Measurements from ENCODE around the gene CELA3B. TPM values are rescaled to one million over a fixed set of nuclear protein-coding genes. Genes with fewer than 3 reads are reported as not detected.
"Not testable (repeated sequence)": the region's sequence is repeated elsewhere in the genome, so short reads cannot be mapped to it uniquely, and the experiment has no call there.

The CELA3B gene
- total RNA-seq, 1 experiment from 2014 or later, result not detected

DNA sequence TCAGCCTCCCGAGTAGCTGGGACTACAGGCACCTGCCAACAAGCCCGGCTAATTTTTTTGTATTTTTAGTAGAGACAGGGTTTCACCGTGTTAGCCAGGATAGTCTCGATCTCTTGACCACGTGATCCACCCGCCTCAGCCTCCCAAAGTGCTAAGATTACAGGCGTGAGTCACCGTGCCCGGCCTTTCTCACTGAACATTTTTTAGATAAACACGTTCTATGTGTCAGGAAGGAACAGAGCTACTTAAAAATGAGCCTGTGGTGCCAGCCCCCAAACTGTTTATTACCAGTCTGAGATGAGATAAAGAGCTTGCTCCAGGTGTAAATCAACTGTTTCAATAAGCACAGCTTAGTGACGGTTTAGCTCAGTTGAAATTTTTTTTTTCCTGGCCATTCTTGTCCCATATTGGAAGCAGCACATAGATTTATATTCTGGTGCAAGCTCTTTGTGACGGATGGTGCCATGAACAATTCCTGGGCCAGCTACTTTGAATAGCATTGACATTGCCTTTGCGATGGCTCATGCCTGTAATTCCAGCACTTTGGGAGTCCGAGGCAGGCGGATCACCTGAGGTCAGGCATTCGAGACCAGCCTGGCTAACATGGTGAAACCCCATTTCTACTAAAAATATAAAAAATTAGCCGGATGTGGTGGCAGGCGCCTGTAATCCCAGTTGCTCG is 33.7 kb upstream of the CELA3B start:
- DNase-seq (ENCODE audit: extremely low read depth, low read depth), result not testable (repeated sequence)

DNA sequence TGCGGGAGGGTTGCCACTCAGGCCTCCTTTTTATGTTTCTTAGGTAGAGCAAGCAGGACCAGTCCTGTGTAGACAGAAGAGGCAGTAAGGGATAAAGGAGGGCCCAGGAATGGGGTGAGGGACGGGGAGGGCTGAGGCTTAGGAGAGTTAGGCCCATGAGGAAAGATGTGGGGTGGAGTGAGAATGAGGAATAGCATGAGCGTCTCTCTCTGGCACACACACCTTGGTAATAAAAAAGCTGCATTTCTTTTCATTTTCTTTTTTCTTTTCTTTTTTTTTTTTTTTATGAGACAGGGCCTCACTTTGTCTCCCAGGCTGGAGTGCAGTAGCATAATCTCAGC is 32.1 kb upstream of the CELA3B start:
- DNase-seq (ENCODE audit: extremely low read depth, low read depth), result no peak

DNA sequence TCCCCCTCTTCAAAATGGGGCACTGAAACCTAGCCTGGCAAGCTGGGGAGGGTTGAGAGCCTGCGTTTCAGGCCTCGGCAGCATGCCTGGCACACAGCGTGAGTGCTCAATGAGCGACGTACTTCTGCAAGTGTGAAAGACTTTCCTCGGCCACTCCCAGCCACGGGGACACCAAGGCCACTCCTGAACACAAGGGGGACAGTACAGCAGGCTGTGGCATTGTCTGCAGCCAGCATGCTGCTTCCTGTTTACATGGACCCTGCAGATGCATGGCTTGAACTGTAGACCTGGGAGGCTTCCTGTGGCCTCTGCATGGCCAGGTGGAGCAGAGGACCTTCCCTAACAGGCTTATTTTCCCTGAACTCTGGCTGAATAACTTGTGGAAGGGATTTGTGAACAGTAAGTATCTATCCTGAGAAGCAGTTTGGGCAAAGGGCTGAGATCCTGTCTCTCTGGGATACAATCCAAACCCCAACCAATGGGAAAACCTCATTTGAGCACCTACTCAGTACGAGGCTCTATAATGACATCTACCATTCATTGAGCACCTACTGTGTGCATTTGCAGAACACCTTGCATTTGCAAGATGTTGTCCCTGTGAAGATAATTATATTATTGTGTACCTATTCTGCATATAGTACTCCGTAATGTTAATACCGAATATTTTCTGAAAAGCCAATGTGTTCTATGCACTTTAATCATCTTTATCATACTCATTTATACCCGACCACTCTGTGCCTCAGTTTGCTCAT is 29.8 kb upstream of the CELA3B start:
- DNase-seq (ENCODE audit: extremely low read depth, low read depth), result no peak

DNA sequence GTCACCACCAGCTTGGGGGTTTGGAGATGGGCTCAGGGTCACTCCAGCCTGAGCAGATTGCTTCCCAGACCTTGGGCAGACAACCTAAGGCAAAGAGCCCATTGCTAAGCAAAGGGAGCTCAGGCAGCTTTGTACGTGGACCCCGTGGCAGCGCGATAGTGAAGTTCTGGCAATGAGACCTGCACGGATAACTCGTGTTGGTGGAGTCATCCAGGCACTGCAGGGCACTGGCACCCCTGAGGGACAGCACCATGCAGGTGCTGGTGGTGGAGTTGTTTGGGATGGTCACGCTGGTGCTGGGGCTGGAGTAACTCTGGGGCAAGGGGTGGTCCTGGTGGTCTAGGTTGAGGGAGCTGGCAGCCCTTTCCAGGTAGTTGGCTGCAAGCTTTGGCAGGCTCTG is 26.1 kb upstream of the CELA3B start:
- no peak for DNase-seq (ENCODE audit: extremely low read depth, low read depth)

DNA sequence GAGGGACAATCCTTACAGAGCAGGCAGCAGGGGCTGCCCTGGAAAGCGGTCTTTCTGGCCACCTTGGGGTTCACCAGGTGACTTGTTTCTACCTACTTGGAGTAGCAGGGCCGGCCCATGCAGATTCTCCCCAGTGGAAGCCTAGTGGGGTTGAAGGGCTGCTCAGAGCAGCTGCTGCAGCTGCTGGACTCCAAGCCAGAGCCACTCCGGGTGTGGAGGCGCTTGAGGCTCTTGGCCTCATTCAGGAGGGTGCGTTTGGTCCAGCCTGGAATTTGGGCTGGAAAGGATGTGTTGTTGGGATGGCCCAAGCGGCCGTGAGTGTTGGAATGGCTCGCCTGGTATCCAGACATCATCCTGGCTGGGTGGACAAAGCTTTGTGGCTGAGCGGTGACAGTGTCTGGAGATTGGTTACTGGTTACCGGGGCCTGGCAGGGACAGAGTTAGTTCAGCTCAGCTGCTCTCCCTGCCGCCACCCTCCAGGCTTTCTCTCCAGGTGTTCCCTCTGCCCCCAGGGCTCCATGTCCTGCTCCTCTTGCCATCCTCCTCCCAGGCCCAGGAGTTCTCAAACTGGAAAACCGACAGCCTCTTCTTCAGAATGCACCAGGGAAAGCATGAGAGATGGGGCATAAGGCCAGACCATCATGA is 25.5 kb upstream of the CELA3B start:
- DNase-seq (ENCODE audit: extremely low read depth, low read depth), result no peak

DNA sequence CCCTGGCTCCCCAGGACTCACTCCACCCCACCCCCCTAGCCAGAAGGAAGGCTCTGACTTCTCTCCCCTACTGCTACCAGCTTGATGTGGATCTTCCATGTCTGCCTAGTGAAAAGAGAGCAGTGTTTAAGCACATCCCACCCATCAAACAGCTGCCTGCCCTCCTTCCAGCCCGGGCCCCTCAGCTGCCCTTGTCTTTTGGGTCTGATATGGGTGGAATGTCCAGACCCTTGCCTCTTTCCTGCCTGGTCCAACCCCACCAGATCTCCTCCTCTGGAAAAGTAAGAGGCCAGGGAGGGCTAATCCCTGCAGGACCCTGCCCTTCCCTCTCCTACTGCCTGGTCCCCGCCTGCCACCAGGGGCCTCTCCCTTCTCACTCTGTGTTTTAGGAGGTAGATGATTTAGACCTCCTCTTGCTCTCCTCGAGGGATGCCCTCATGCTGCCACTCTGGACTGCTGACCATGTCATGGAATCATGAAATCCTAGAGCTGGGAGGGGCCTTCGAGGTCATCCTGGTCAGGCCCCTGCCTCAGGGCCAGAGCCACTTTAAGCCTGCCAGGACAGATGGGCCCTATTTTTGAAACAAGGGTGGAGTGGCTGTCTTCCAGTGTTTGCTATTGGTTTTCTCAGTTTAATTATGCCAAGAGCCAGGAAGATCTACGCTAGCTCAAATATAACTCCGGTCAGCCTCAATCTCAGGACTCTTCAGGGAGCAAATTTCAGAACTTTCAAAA is 23.9 kb upstream of the CELA3B start:
- no peak for DNase-seq (ENCODE audit: extremely low read depth, low read depth)

DNA sequence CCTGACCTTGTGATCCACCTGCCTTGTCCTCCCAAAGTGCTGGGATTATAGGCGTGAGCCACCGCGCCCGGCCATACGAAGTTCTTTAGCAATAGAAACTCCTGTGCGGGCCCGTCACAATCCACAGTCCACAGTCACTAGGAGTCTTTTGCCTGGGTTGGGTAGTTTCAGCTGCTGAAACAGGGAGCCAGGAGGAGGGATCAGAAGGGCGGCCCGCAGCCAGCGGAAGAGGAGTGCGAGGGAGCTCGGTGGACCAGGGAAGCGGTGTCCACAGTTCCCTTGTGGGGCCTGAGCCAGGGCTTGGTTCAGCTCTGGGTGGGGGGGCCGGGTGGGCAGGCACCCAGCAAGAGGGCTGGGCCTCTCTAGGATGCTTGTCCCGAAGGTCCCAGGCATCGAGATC is 21.8 kb upstream of the CELA3B start:
- DNase-seq (ENCODE audit: extremely low read depth, low read depth), result no peak

DNA sequence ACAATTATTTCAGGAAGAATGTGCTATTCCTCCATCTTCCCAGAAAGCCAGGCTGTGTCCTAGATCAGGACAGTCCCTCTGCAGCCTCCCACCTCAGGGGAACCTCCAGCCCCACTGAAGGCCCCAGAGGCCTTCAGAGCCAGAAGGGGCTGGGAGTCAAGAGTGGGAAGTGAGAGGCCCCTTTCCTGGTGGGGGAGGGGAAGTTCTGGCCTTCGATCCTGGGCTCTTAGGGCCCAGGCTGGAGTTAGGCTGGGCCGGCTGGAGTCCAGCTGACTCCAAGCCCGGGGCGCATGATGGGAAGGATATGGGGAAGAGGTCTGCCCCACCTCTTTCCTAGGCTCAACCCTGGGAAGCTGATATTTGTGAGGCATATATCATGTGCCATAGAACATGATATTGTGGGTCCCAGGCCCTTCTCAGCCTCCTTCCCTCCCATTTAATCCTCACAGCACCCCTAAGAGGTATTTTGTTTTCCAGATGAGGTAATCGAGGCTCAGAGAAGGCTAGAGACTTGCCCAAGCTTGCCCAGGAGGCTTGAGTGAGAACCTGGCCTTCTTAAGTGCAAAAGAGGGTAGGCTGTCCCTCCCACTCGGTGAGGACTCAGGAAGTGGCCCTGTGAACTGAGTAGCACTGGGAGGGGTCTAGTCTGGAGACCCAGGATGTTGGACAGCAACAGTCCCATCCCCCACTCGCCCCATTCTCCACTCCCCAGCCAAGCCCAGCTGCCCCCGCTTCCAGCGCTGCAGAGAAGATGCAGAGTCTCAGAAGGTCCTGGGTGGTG is 21.1 kb upstream of the CELA3B start:
- DNase-seq (ENCODE audit: extremely low read depth, low read depth), result no peak

DNA sequence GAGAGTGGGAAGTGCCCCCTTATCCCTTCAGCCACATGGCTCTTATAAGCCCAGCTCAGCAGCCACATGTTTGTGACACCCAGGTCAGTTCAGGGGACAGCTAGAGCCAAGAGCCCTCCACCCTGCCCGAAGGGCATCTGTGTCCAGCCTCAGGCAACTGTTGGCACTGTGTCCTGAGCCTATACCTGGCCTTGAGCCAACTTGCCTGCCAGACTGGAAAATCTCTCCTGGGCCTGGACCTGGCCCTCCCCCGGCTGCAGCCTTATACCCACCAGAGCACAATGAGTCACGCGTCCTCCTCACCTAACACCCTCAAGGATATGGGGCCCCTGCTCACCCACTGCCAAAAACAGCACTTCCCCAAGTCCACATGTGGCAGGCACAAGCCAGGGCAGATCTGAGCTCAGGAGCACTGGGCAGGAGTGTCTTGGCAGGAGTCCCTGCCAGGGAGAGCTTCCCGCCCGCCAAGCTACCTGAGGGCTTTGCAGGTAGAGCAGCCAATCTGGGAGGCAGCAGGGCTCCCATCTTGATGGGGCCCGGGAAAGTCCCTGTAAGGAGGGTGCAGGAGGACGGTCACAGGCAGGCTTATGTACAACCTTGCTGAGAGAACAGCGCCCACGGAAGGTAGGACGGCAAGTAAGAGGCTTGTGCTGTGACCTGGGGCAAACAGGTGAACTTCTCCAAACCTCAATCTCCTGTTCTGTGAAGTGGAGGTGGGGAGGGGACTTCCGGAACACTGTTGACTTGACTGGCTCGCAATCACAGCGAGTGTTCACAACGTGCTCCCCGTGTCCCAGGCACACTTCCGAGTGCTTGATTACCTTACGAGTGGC is 19.9 kb upstream of the CELA3B start:
- no peak for DNase-seq (ENCODE audit: extremely low read depth, low read depth)

DNA sequence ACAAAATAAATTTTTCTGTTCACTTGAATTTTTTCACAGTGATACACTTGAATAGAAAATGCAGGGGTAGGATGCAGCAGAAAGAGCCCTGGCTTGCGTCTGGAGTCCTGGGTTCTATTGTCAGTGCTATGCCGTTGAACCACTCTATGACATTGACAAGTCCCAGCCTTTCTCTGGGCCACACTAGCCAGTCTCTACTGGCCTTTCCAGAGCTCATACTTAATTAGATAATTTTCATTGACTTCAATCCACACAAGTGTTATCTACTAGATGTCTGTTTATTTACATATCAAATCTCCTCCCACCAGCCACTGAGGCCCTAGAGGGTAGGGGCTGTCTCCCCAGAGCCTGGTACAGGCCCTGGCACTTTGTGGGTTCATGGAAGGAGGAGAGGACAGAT is 15.5 kb upstream of the CELA3B start:
- DNase-seq (ENCODE audit: extremely low read depth, low read depth), result no peak

DNA sequence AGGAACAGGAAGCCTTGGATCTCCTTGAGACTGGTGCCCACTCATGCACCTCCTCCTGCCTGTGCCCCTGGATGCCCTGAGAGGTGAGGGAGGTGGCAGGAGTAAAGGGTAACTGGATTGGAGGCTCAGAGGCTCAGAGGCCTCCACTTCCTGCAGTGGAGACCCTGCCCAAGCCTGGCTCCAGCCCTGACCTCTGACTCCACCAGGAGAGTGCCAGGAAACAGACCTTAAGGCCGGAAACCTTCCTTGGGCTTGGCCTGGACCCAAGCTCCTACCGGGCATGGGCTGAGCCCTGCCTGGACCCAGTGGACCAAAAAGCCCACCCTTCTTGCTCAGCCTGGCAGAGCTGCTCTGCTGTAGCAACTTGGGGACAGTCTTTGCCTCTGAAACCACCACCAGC is 15.0 kb upstream of the CELA3B start:
- DNase-seq (ENCODE audit: extremely low read depth, low read depth), result no peak

DNA sequence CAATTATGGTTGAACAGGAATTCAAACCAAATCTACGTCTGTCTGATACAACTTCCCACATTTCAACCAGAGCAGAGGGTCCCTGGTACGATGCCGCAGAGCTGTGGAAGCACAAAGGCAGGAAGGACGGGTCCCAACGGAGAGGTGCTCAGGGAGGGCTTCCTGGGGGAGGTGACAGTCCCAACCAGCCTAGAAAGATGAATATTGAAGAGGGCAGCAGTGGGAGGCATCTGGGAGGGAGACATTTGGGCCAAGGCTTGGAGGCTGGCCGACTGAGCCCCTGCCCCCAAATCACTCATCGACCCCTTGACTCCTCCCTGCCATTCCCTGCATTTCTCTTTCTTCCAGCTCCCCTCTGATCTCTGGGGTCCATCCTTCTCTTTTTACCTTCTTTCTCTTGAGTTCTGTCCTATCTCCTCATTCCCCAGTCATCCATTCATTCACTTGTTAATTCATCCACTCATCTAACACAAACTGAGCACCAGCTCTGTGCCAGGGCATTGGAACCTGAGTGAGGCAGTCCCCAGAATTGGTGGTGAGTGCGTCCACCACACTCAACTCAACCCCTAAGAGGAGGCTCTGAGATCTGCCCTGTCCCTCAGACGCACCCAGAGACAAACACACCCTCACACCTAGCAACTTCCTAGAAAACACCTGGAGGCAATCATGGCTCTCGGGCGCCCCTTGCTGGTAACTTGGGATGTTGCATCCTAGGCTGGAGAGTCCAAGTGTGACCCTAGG is 13.2 kb upstream of the CELA3B start:
- DNase-seq (ENCODE audit: extremely low read depth, low read depth), result peak; percentile 73

DNA sequence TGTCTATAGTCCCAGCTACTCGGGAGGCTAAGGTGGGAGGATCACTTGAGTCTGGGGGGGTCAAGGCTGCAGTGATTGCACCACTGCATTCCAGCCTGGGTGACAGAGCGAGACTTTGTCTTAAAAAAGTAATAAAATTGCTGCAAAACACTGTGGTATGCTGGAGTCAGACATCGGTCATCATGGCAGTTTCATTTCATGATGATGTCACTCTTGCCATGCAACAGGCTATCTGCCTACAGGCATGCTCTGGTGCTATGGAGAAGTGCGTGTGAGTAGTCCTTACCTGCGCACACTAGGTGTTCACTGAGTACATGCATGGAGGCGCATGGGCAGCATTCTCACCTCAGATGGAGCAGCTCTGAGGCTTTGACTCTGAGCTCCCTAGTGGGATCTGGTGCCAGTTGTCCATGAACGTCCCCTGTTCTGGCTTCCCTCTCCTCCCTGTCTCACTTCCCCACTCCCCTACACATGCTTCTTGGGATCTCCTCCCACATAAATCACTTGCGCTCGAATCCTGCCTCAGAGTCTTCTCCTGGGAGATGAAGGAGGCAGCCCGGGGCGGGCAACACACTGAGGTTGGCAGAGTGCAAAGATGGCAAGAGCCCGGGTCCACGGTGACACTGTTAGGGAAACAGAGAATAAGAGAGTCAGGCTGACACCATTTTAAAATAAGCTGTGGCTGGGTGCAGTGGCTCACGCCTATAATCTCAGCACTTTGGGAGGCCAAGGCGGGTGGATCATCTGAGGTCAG is 10.4 kb upstream of the CELA3B start:
- DNase-seq (ENCODE audit: extremely low read depth, low read depth), result no peak

DNA sequence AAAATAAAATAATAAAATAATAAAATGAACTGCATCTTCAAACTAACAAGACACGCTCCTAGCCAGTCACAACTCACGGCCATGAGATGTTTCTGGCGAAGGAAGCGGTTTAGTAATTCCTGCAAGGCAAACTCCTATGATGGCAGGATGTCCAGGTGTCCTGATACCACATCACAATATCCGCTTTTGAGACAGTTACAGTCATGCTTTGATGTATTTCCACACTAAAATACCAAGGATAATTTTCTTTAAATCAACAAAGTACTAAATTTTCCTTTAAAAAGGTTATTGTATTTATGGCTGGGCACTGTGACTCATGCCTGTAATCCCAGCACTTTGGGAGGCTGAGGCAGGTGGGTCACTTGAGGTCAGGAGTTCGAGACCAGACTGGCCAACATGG is 9.6 kb upstream of the CELA3B start:
- DNase-seq (ENCODE audit: extremely low read depth, low read depth), result not testable (repeated sequence)

DNA sequence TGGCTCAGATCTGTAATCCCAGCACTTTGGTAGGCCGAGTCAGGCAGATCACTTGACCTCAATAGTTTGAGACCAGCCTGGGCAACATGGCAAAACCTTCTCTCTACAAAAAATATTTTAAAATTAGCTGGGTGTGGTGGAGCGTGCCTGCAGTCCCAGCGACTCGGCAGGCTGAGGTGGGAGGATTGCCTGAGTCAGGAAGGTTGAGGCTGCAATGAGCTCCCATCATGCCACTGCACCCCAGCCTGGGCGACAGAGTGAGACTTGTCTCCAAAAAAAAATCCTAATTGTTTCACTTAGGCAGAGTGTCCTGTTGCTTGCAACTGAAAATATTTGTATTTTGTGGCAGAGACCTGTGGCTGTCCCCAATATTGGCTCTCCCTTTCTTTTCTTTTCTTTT is 7.8 kb upstream of the CELA3B start:
- DNase-seq (ENCODE audit: extremely low read depth, low read depth), result not testable (repeated sequence)

DNA sequence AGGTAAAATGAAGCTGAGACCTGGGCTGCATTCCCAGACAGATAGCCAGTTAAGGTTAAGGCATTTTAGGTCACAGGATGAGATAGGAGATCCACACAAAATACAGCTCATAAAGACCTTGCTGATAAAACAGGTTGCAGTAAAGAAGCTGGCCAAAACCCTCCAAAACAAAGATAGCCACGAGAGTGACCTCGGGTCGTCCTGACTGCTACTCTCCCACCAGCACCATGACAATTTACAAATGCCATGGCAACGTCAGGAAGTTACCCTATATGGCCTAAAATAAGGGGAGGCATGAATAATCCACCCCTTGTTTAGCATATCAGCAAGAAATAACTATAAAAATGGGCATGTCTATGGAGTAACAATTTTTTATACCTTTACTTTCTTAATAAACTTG is 6.3 kb upstream of the CELA3B start:
- DNase-seq (ENCODE audit: extremely low read depth, low read depth), result not testable (repeated sequence)

DNA sequence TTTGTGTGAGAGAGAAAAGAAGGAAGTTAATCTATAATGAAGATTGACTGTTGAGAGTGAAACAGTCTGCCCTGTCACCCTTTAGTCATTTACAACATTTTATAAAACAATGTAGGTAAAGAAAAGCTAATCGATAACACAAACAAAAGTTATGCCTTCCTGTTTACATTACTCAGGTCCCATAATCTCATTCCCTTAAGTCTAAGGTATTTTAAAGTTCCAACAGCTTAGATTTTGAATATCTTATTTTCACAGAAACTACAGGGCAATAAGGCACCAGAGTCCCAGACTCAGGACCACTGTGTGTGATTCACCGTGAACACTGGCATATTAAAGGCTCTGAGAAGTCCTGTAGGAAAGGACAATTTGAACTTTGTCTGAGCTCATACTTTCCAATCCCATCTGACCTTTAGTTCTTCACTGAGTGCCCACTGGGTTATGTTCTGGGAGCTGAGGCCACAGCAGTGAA is 3.8 kb upstream of the CELA3B start:
- not testable (repeated sequence) for DNase-seq (ENCODE audit: extremely low read depth, low read depth)

DNA sequence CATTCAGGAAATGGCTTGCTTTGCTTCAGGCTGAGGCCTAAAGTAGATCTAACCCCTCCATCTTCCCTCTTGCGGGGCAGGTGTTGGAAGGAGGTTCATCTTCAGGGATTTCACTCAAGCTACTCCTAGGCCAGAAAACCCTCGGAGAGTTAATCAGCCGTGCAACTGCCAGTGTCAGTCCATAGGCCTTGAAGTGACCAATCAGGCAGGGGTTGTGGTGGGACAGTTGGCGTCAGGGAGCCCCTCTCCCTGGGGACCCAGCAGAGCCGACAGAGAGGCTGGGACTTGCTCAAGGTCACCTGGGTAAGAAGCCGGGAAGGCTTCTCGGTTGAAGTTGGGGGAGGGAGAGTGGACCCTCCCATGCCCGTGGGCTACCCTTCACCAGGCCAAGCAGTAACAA is 2.9 kb upstream of the CELA3B start:
- not testable (repeated sequence) for DNase-seq (ENCODE audit: extremely low read depth, low read depth)
